Panc1 (cell line): Measurements from ENCODE around the gene CCDC116. TPM values are rescaled to one million over a fixed set of nuclear protein-coding genes. Genes with fewer than 3 reads are reported as not detected.

ENCODE experiments used
- ATAC-seq: fragments of 200-7000 bp; cut with Tn5 transposase; 2 replicates; pipeline ENCODE4 v1.9.1; 2020; ENCODE audit warnings: mild to moderate bottlenecking, moderate library complexity
- BruUV-seq: library from RNA; stranded (reverse); fragments of 400-500 nt; replicated peaks from 2 replicates; lab custom pipeline; 2021; lab: Mats Ljungman, UMichigan
- CTCF ChIA-PET: fragments of 300-600 bp; sonication (Branson Sonifier 250); formaldehyde crosslinking; loops from one replicate; lab custom pipeline; 2022; ENCODE audit warnings: antibody characterized with exemption; lab: Charles Lee
- POLR2A ChIA-PET: fragments of 300-600 bp; sonication (Branson Sonifier 250); formaldehyde crosslinking; loops from one replicate; lab custom pipeline; 2022; ENCODE audit warnings: antibody characterized with exemption; lab: Charles Lee
- DNase-seq: peaks from one replicate; pipeline ENCODE4 v3.0.0-alpha.2; 2010; ENCODE audit warnings: low read depth, low spot score
- H3K27ac ChIP-seq: 2 replicates; pipeline ENCODE4 v1.5.1; 2011; ENCODE audit warnings: mild to moderate bottlenecking, low read length, inconsistent platforms
- H3K27me3 ChIP-seq: fragments of 200-500 bp; sonication (Bioruptor generic); 2 replicates; pipeline ENCODE4 v1.6.0; 2014; ENCODE audit warnings: low read length, inconsistent platforms; ENCODE audit not compliant: control insufficient read depth, insufficient read depth
- H3K36me3 ChIP-seq: fragments of 200-500 bp; sonication (Bioruptor generic); 2 replicates; pipeline ENCODE4 v1.5.1; 2014; ENCODE audit warnings: inconsistent platforms, mild to moderate bottlenecking, low read length, moderate library complexity; ENCODE audit not compliant: control insufficient read depth, insufficient read depth
- H3K4me1 ChIP-seq: 2 replicates; pipeline ENCODE4 v1.5.1; 2011; ENCODE audit warnings: inconsistent platforms, mild to moderate bottlenecking, low read length, moderate library complexity; ENCODE audit not compliant: control insufficient read depth, insufficient read depth
- H3K4me3 ChIP-seq, 2 experiments: 2 replicates each; pipeline ENCODE4 v1.5.1; 2011 to 2012; ENCODE audit warnings: low read depth in 2 of 2, low read length in 2 of 2, mild to moderate bottlenecking in 2 of 2, inconsistent platforms in 1 of 2, moderate library complexity in 1 of 2
- H3K9me3 ChIP-seq: fragments of 200-500 bp; sonication (Bioruptor generic); 2 replicates; pipeline ENCODE4 v1.5.1; 2014; ENCODE audit warnings: low read depth, mild to moderate bottlenecking, inconsistent platforms, low read length, moderate library complexity; ENCODE audit not compliant: control insufficient read depth, insufficient read depth
- POLR2AphosphoS5 ChIP-seq: IDR thresholded peaks from 2 replicates; pipeline ENCODE4 v1.6.1; 2012; ENCODE audit warnings: mild to moderate bottlenecking, low read depth, low read length, moderate library complexity
- REST ChIP-seq, 2 experiments: IDR thresholded peaks; 2 replicates each; pipeline ENCODE4 v1.6.1; 2011 to 2012; ENCODE audit warnings: low read depth in 2 of 2, control low read depth in 1 of 2, low read length in 1 of 2, mild to moderate bottlenecking in 1 of 2, moderate library complexity in 1 of 2; ENCODE audit not compliant: insufficient read depth in 1 of 2
- SIN3A ChIP-seq: IDR thresholded peaks from 2 replicates; pipeline ENCODE4 v1.6.1; 2012; ENCODE audit warnings: low read depth, mild to moderate bottlenecking, low read length, moderate library complexity, borderline replicate concordance; ENCODE audit not compliant: insufficient read depth
- TCF7L2 ChIP-seq: IDR thresholded peaks from 2 replicates; pipeline ENCODE4 v1.6.1; 2011; ENCODE audit warnings: mild to moderate bottlenecking, low read depth, low read length, inconsistent platforms
- in situ Hi-C: cut with HindIII; loops from 2 replicates; pipeline ENCODE4 v1.10.0; 2016; ENCODE audit warnings: low sequenced_read_pairs, low pct_unique_long_range_greater_than_20kb
- intact Hi-C: fragments of 100-400 bp; cut with micrococcal nuclease; formaldehyde crosslinking; loops from one replicate; pipeline ENCODE4 v1.10.0; 2022; ENCODE audit not compliant: unreplicated experiment
- total RNA-seq: library from RNA; stranded (reverse); gene quantifications from one replicate; pipeline ENCODE4 v1.2.1, GENCODE V29; 2021; ENCODE audit not compliant: unreplicated experiment
- TF ChIP-seq, protein P1 (sequence below): fragments of 450-650 bp; IDR thresholded peaks from 2 replicates; pipeline ENCODE4 v1.5.1; 2017; ENCODE audit warnings: mild to moderate bottlenecking

Gene CCDC116
- total RNA-seq, 1 experiment from 2014 or later, result not detected

- Histone ChIP-seq H3K27me3 (no peaks in the 10 kb centered on the region), H3K27ac (no peak overlapping the region), H3K4me1 (no peaks in the 10 kb centered on the region; the same call in 1 of the 2 replicates), H3K4me3 (no peak overlapping the region), H3K9me3 (no peaks in the 10 kb centered on the region), H3K36me3 (no peaks in the 10 kb centered on the region)
- ChIA-PET CTCF (interaction anchor here (0.9 kb wide), 1 partner anchor 33 kb away, joined by 3 read pairs; no protein-coding TSS in a partner anchor), POLR2A (no interaction called here)
- DNase-seq, result no peak
- TF ChIP-seq, protein P1, sequence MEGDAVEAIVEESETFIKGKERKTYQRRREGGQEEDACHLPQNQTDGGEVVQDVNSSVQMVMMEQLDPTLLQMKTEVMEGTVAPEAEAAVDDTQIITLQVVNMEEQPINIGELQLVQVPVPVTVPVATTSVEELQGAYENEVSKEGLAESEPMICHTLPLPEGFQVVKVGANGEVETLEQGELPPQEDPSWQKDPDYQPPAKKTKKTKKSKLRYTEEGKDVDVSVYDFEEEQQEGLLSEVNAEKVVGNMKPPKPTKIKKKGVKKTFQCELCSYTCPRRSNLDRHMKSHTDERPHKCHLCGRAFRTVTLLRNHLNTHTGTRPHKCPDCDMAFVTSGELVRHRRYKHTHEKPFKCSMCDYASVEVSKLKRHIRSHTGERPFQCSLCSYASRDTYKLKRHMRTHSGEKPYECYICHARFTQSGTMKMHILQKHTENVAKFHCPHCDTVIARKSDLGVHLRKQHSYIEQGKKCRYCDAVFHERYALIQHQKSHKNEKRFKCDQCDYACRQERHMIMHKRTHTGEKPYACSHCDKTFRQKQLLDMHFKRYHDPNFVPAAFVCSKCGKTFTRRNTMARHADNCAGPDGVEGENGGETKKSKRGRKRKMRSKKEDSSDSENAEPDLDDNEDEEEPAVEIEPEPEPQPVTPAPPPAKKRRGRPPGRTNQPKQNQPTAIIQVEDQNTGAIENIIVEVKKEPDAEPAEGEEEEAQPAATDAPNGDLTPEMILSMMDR, result no peak
- TF ChIP-seq SIN3A (no peak), REST (IDR thresholded peaks at IDR 0.05; ENCODE audit: insufficient read depth in 1 of 2, low read depth in 2 of 2, low read length in 1 of 2) (no peak), TCF7L2 (no peak), POLR2AphosphoS5 (no peak)
- ATAC-seq, result no peak
- no TSS peak for BruUV-seq
- intact Hi-C loops, result no loop called here
- in situ Hi-C loops, result no loop called here
These were observed 19.7 kb upstream of the CCDC116 start for GRCh38 chr22:21612858-21613257.

GRCh38 chr22:21613553-21614233 is 18.9 kb upstream of the CCDC116 start:
- BruUV-seq, result no TSS peak
- no peaks in the 10 kb centered on the region for H3K36me3 ChIP-seq
- H3K27me3 ChIP-seq, result no peaks in the 10 kb centered on the region
- no peak for TF ChIP-seq REST (IDR thresholded peaks at IDR 0.05; ENCODE audit: insufficient read depth in 1 of 2, low read depth in 2 of 2, low read length in 1 of 2)
- no peak for TF ChIP-seq TCF7L2
- in situ Hi-C loops, result no loop called here
- POLR2A ChIA-PET, result interaction anchor here (0.6 kb wide), 1 partner anchor 12 kb away, joined by 9 read pairs; no protein-coding TSS in a partner anchor
- no peak for ATAC-seq
- no peak overlapping the region for H3K4me3 ChIP-seq
- H3K9me3 ChIP-seq, result no peaks in the 10 kb centered on the region
- CTCF ChIA-PET, result interaction anchor here (0.9 kb wide), 1 partner anchor 32 kb away, joined by 3 read pairs; no protein-coding TSS in a partner anchor
- intact Hi-C loops, result no loop called here
- H3K4me1 ChIP-seq, result peaks cover 2% of the 10 kb centered on the region
- H3K27ac ChIP-seq, result no peak overlapping the region
- DNase-seq, result no peak
